Endothelial cell of umbilical vein (primary cell): Measurements from ENCODE around the gene LRRC8A. TPM values are rescaled to one million over a fixed set of nuclear protein-coding genes. Genes with fewer than 3 reads are reported as not detected.

Experiments
- BruUV-seq: library from RNA; stranded (reverse); fragments of 400-500 nt; replicated peaks from 2 replicates; lab custom pipeline; 2021; lab: Mats Ljungman, UMichigan
- CTCF ChIA-PET: fragments of 300-600, 350-600 bp; sonication (Branson Sonifier 250); formaldehyde crosslinking; loops from one replicate; lab custom pipeline; 2021; ENCODE audit warnings: antibody characterized with exemption, inconsistent platforms; lab: Charles Lee
- POLR2A ChIA-PET: fragments of 300-600, 350-600 bp; sonication (Branson Sonifier 250); formaldehyde crosslinking; loops from one replicate; lab custom pipeline; 2021; ENCODE audit warnings: antibody characterized with exemption, inconsistent platforms; lab: Charles Lee
- DNase-seq: peaks from one replicate; pipeline ENCODE4 v3.0.0-alpha.2; 2011; ENCODE audit warnings: low read depth, low spot score
- FAIRE-seq: peaks from 2 replicates; lab custom pipeline; 2011; peaks lifted over from hg19 to GRCh38; lab: Jason Lieb, UNC
- H2AFZ ChIP-seq: 2 replicates; pipeline ENCODE4 v1.6.0; 2012; ENCODE audit warnings: low read depth, low read length, control low read depth, inconsistent platforms
- H3K27ac ChIP-seq: 2 replicates; pipeline ENCODE4 v1.5.1; 2011; ENCODE audit warnings: low read depth, mild to moderate bottlenecking, control low read depth, low read length, moderate library complexity; ENCODE audit not compliant: insufficient read depth
- H3K27me3 ChIP-seq, 2 experiments: 2 replicates each; pipeline versions ENCODE4 v1.6.0 to v1.6.1; 2011; ENCODE audit warnings: low read length in 2 of 2, mixed read lengths in 1 of 2; ENCODE audit not compliant: control insufficient read depth in 2 of 2, insufficient read depth in 2 of 2
- H3K36me3 ChIP-seq, 2 experiments: 2 replicates in 1 of 2; 3 replicates in 1 of 2; pipeline ENCODE4 v1.5.1; 2011; ENCODE audit warnings: low read length in 2 of 2, mild to moderate bottlenecking in 1 of 2, moderate library complexity in 1 of 2; ENCODE audit not compliant: control insufficient read depth in 2 of 2, insufficient read depth in 2 of 2; ENCODE audit errors: extremely low read depth in 1 of 2
- H3K4me1 ChIP-seq: 3 replicates; pipeline ENCODE4 v1.5.1; 2011; ENCODE audit warnings: mild to moderate bottlenecking, low read length; ENCODE audit not compliant: control insufficient read depth, insufficient read depth; ENCODE audit errors: extremely low read depth
- H3K4me2 ChIP-seq: 2 replicates; pipeline ENCODE4 v1.6.1; 2011; ENCODE audit warnings: low read length, control low read depth, mixed read lengths; ENCODE audit not compliant: insufficient read depth
- H3K4me3 ChIP-seq, 3 experiments: fragments of 200-600 bp in 1 of 3; sonication (generic), shearing (Covaris generic) in 1 of 3; replicated peaks in 1 of 3; 2 replicates each; pipeline ENCODE4 v1.5.1; 2011 to 2016; ENCODE audit warnings: control low read depth in 3 of 3, low read length in 3 of 3, mild to moderate bottlenecking in 2 of 3, inconsistent platforms in 1 of 3, low read depth in 1 of 3, moderate library complexity in 1 of 3; ENCODE audit not compliant: insufficient read depth in 1 of 3
- H3K79me2 ChIP-seq: 2 replicates; pipeline ENCODE4 v1.6.0; 2012; ENCODE audit warnings: low read length, inconsistent platforms; ENCODE audit not compliant: control insufficient read depth, insufficient read depth
- H3K9ac ChIP-seq: replicated peaks from 2 replicates; pipeline ENCODE3; 2011; ENCODE audit warnings: low read length, control low read depth; ENCODE audit not compliant: insufficient read depth; ENCODE audit errors: extremely low read depth
- H3K9me1 ChIP-seq: replicated peaks from 3 replicates; pipeline ENCODE4 v1.6.0; 2011; ENCODE audit warnings: mild to moderate bottlenecking, low read length; ENCODE audit not compliant: control insufficient read depth, insufficient read depth; ENCODE audit errors: extremely low read depth
- H3K9me3 ChIP-seq: replicated peaks from 2 replicates; pipeline ENCODE4 v1.5.1; 2012; ENCODE audit warnings: low read length, inconsistent platforms; ENCODE audit not compliant: control insufficient read depth, insufficient read depth
- H4K20me1 ChIP-seq: replicated peaks from 2 replicates; pipeline ENCODE3; 2011; ENCODE audit warnings: mild to moderate bottlenecking, low read length; ENCODE audit not compliant: control insufficient read depth, insufficient read depth; ENCODE audit errors: extremely low read depth
- CTCF ChIP-seq, 2 donors: IDR thresholded peaks; 1 replicate in 1 of 2; 2 replicates in 1 of 2; pipeline ENCODE4 v1.5.1; 2011; ENCODE audit warnings: low read length in 2 of 2, mild to moderate bottlenecking in 2 of 2, moderate library complexity in 2 of 2, control low read depth in 1 of 2, inconsistent platforms in 1 of 2, low read depth in 1 of 2; ENCODE audit not compliant: insufficient read depth in 1 of 2; ENCODE audit errors: extremely low read depth in 1 of 2
- EZH2 ChIP-seq: IDR thresholded peaks from 2 replicates; pipeline ENCODE4 v1.6.1; 2012; ENCODE audit warnings: borderline replicate concordance, low read depth, mild to moderate bottlenecking, moderate library complexity, low read length, inconsistent platforms; ENCODE audit not compliant: severe bottlenecking
- FOS ChIP-seq: IDR thresholded peaks from 2 replicates; pipeline ENCODE4 v1.6.1; 2011; ENCODE audit warnings: mild to moderate bottlenecking, low read length, moderate library complexity, borderline replicate concordance; ENCODE audit not compliant: insufficient read depth
- GATA2 ChIP-seq: IDR thresholded peaks from 2 replicates; pipeline ENCODE4 v1.7.0; 2011; ENCODE audit warnings: low read depth, mild to moderate bottlenecking, moderate library complexity, mixed read lengths, low read length; ENCODE audit not compliant: insufficient read length, insufficient read depth
- JUN ChIP-seq: IDR thresholded peaks from 2 replicates; pipeline ENCODE4 v1.6.1; 2011; ENCODE audit warnings: borderline replicate concordance, low read depth; ENCODE audit not compliant: insufficient read length, insufficient read depth
- MAX ChIP-seq: IDR thresholded peaks from 2 replicates; pipeline ENCODE4 v1.6.1; 2011; ENCODE audit not compliant: insufficient read depth, insufficient read length
- MYC ChIP-seq: IDR thresholded peaks from one replicate; pipeline ENCODE4 v1.6.1; 2011; ENCODE audit warnings: mild to moderate bottlenecking, low read depth, low read length
- POLR2A ChIP-seq: IDR thresholded peaks from 2 replicates; pipeline ENCODE4 v1.6.1; 2012; ENCODE audit warnings: low read depth, mild to moderate bottlenecking, control low read depth, low read length
- POLR2AphosphoS5 ChIP-seq: IDR thresholded peaks from 2 replicates; pipeline ENCODE4 v1.6.1; 2012; ENCODE audit warnings: low read depth, mild to moderate bottlenecking, control low read depth, low read length, moderate library complexity; ENCODE audit not compliant: insufficient read depth
- dilution Hi-C: fragments of 300-500 bp; cut with MboI; formaldehyde crosslinking; loops from one replicate; pipeline ENCODE4 v1.15.0; 2019; ENCODE audit warnings: low sequenced_read_pairs; ENCODE audit not compliant: extremely low pct_ligation_motif_present
- intact Hi-C: fragments of 100-400 bp; cut with micrococcal nuclease; formaldehyde crosslinking; loops from one replicate; pipeline ENCODE4 v1.10.0; 2022
- polyA plus RNA-seq, 4 experiments: library from polyadenylated mRNA; depleted of rRNA in 3 of 4; stranded (reverse) in 3 of 4; unstranded in 1 of 4; fragments of >200 nt; gene quantifications; 2 replicates each; pipeline versions ENCODE4 v1.2.1 to v1.2.3, GENCODE V29; 2011 to 2012; ENCODE audit warnings: missing spikeins in 1 of 4
- total RNA-seq: library from RNA; stranded (reverse); gene quantifications from 2 replicates; pipeline ENCODE4 v1.2.3, GENCODE V29; 2021

Gene LRRC8A
- total and polyA plus RNA-seq, 2 donors (not counting 3 experiments of a cell fraction or from before 2014, with no cell fraction given) = 99.6 to 129 TPM

- dilution Hi-C loops = no loop called here
- BruUV-seq = no TSS peak
Observed at GRCh38 chr9:128902351-128903078, 20.6 kb downstream of the LRRC8A start.

More at GRCh38 chr9:128902351-128903078, 20.6 kb downstream of the LRRC8A start:
- Histone ChIP-seq H3K9ac (no peak overlapping the region), H3K36me3 (peaks cover 13 to 28% of the 10 kb centered on the region in 2 experiments), H3K4me3 (no peak overlapping the region), H2AFZ (no peak overlapping the region), H3K9me1 (no peaks in the 10 kb centered on the region), H3K27me3 (no peaks in the 10 kb centered on the region), H3K79me2 (peaks cover 83% of the 10 kb centered on the region), H4K20me1 (no peaks in the 10 kb centered on the region), H3K9me3 (no peaks in the 10 kb centered on the region), H3K4me1 (peaks cover 7% of the 10 kb centered on the region), H3K27ac (peak overlapping the region; percentile 16), H3K4me2 (no peak overlapping the region)
- TF ChIP-seq EZH2 (no peak), MAX (no peak), CTCF (IDR thresholded peaks at IDR 0.05; ENCODE audit: extremely low read depth in 1 of 2, insufficient read depth in 1 of 2, low read depth in 1 of 2, low read length in 2 of 2) (no peak), FOS (no peak), POLR2AphosphoS5 (no peak), JUN (no peak), MYC (no peak), POLR2A (no peak), GATA2 (no peak)
- FAIRE-seq = no peak
- no peak for DNase-seq
- CTCF ChIA-PET = interaction anchor here (0.9 kb wide), 1 partner anchor 15 kb away, joined by 3 read pairs; no protein-coding TSS in a partner anchor
- intact Hi-C loops = no loop called here
- POLR2A ChIA-PET = interaction anchor here (0.7 kb wide), 1 partner anchor 453 kb away, joined by 3 read pairs; no protein-coding TSS in a partner anchor
